Mesendoderm (in vitro differentiated cells): ENCODE results near the gene MAD2L1.

Experiments used
- DNase-seq: peaks from one replicate; pipeline ENCODE4 v3.0.0; 2013
- H2AK5ac ChIP-seq: 2 replicates; pipeline ENCODE4 v1.6.1; 2013; ENCODE audit warnings: low read length, inconsistent platforms
- H2BK120ac ChIP-seq: 2 replicates; pipeline ENCODE4 v1.6.1; 2013; ENCODE audit warnings: low read depth, mild to moderate bottlenecking, low read length, moderate library complexity, mixed read lengths
- H2BK15ac ChIP-seq: replicated peaks from 2 replicates; pipeline ENCODE4 v1.6.1; 2013; ENCODE audit warnings: low read depth, mild to moderate bottlenecking, moderate library complexity
- H2BK5ac ChIP-seq: 2 replicates; pipeline ENCODE4 v1.6.1; 2013; ENCODE audit warnings: low read length, inconsistent platforms
- H3K18ac ChIP-seq: 2 replicates; pipeline ENCODE4 v1.6.1; 2013; ENCODE audit warnings: mild to moderate bottlenecking, low read length, mixed read lengths
- H3K23ac ChIP-seq: one replicate; pipeline ENCODE4 v1.6.1; 2013; ENCODE audit warnings: low read length
- H3K27ac ChIP-seq: 2 replicates; pipeline ENCODE4 v1.5.1; 2013; ENCODE audit warnings: low read depth, mild to moderate bottlenecking, inconsistent platforms, low read length, moderate library complexity
- H3K27me3 ChIP-seq: 2 replicates; pipeline ENCODE4 v1.6.1; 2013; ENCODE audit warnings: low read length, control low read depth, mild to moderate bottlenecking, inconsistent platforms; ENCODE audit not compliant: insufficient read depth, poor library complexity
- H3K36me3 ChIP-seq: 2 replicates; pipeline ENCODE4 v1.6.1; 2013; ENCODE audit warnings: low read length, inconsistent platforms; ENCODE audit not compliant: control insufficient read depth, insufficient read depth
- H3K4ac ChIP-seq: one replicate; pipeline ENCODE4 v1.6.1; 2013; ENCODE audit warnings: low read depth, mild to moderate bottlenecking, low read length, moderate library complexity
- H3K4me1 ChIP-seq: 2 replicates; pipeline ENCODE4 v1.6.1; 2013; ENCODE audit warnings: low read depth, low read length, inconsistent platforms; ENCODE audit not compliant: control insufficient read depth
- H3K4me2 ChIP-seq: 2 replicates; pipeline ENCODE4 v1.6.1; 2013; ENCODE audit warnings: low read length
- H3K4me3 ChIP-seq: 2 replicates; pipeline ENCODE4 v1.5.1; 2013; ENCODE audit warnings: mild to moderate bottlenecking, low read length
- H3K56ac ChIP-seq: one replicate; pipeline ENCODE4 v1.6.1; 2013; ENCODE audit warnings: low read length
- H3K79me1 ChIP-seq: 2 replicates; pipeline ENCODE4 v1.6.1; 2013; ENCODE audit warnings: low read length, inconsistent platforms
- H3K79me2 ChIP-seq: 2 replicates; pipeline ENCODE4 v1.6.1; 2013; ENCODE audit warnings: mild to moderate bottlenecking, low read length; ENCODE audit not compliant: control insufficient read depth, insufficient read depth
- H3K9ac ChIP-seq: 2 replicates; pipeline ENCODE4 v1.6.1; 2013; ENCODE audit warnings: low read length, inconsistent platforms
- H4K5ac ChIP-seq: one replicate; pipeline ENCODE4 v1.6.1; 2013; ENCODE audit warnings: low read length
- H4K8ac ChIP-seq: one replicate; pipeline ENCODE4 v1.6.1; 2013; ENCODE audit warnings: low read depth, mild to moderate bottlenecking, control low read depth, low read length, moderate library complexity
- WGBS: extraction: QIAGEN DNeasy Blood & Tissue Kit; methylation state at CpG from one replicate; pipeline ENCODE4 v1.1.7; 2013; ENCODE audit warnings: low lambda C conversion rate, missing lambda C conversion rate; ENCODE audit not compliant: insufficient coverage; ENCODE audit errors: extremely low coverage; 5-methylcytosine and 5-hydroxymethylcytosine counted together

MAD2L1 gene

DNA sequence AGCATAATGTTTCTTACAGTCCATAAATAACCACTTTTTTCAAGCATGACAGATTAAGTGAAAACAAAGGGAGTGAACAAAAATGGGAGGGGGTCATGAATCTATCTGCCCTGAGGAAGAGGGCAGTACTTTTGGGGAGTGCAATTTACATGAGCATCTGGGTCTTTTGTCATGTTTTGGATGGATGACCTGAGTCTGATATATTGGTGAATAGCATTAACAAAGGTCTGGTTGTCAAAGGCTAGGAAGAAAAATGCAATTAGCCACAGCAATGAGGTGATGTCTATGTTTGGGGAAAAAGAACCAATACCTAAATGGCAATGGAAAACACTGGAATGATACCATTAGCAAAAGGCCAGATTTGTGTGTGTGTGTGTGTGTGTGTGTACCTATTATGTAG, 15.1 kb upstream of the MAD2L1 start:
- Histone ChIP-seq H3K4me2 (no peak overlapping the region), H3K23ac (no peak overlapping the region), H3K4me3 (no peak overlapping the region), H3K36me3 (no peaks in the 10 kb centered on the region), H4K5ac (no peak overlapping the region), H3K56ac (no peak overlapping the region), H3K9ac (no peak overlapping the region), H3K4ac (no peak overlapping the region), H2BK5ac (no peak overlapping the region), H3K79me1 (no peaks in the 10 kb centered on the region), H4K8ac (no peak overlapping the region), H3K27ac (no peak overlapping the region), H2BK15ac (no peak overlapping the region), H2BK120ac (no peak overlapping the region), H3K79me2 (no peaks in the 10 kb centered on the region), H3K18ac (no peak overlapping the region), H2AK5ac (no peak overlapping the region), H3K4me1 (no peaks in the 10 kb centered on the region), H3K27me3 (no peaks in the 10 kb centered on the region)
- no peak for DNase-seq

DNA sequence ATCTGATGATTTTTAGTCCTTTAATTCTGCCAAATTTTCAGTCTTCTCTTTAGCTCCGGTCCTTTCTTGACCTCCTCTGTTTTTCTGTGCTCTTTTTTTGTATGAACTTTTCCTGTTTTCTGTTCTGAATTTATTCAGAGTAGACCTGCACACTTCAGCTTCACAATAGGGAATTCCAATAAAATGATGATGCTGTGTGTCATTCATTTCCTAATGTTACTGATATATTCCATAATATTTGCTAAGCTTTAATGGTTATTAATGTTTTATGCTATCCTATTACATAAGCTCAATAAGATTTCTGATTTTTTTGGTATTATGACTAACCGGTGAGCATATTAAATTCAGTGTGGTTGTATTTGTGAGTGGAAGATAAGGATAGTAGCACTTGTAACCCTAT, 13.9 kb upstream of the MAD2L1 start:
- Histone ChIP-seq H2BK15ac (no peak overlapping the region), H3K9ac (no peak overlapping the region), H3K4me3 (no peak overlapping the region), H3K56ac (no peak overlapping the region), H2BK5ac (no peak overlapping the region), H3K18ac (no peak overlapping the region), H4K5ac (no peak overlapping the region), H4K8ac (no peak overlapping the region), H3K79me1 (no peaks in the 10 kb centered on the region), H3K4me2 (no peak overlapping the region), H3K79me2 (no peaks in the 10 kb centered on the region), H3K4ac (no peak overlapping the region), H2AK5ac (no peak overlapping the region), H3K23ac (no peak overlapping the region), H3K36me3 (no peaks in the 10 kb centered on the region), H3K4me1 (no peaks in the 10 kb centered on the region), H2BK120ac (no peak overlapping the region), H3K27me3 (no peaks in the 10 kb centered on the region), H3K27ac (no peak overlapping the region)
- DNase-seq, result no peak
- WGBS, result no CpG with 5 or more reads among the region's 2 CpGs

DNA sequence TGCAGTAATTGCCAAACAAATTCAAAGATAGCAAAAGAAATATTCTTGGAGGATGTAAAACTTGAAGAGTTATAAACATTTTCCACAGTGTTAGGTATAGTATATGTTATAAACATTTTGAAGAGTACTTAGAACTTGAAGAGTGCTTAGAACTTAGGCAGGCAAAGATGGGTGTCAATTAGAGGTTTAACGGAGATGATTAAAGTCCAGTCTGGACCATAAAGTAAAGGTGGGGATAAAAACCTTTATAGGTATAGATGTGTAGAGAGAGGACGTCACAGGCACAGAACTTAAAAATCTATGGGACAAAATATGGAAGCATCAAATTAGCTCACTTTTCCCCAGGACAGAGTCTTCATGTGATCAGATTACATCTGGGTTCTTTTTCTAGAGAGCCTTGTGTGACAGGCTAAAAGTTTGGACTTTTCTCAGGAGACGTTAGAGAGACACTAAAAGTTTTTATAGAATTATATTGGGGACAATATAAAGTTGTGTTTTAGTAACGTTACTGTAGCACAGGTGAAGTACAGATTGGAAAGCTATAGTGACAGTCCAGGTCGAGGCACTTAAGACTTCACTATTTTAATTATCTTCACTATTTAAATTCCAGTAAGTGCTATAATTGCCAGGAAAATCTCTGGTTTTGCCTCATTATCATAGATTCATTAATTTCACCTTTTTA, 13.3 kb upstream of the MAD2L1 start:
- H3K4ac ChIP-seq, result no peak overlapping the region
- H4K8ac ChIP-seq, result no peak overlapping the region
- H4K5ac ChIP-seq, result no peak overlapping the region
- H3K23ac ChIP-seq, result no peak overlapping the region
- DNase-seq, result no peak
- no peak overlapping the region for H2BK15ac ChIP-seq
- H3K4me2 ChIP-seq, result no peak overlapping the region
- H3K4me1 ChIP-seq, result no peaks in the 10 kb centered on the region
- H3K27ac ChIP-seq, result no peak overlapping the region
- H2BK5ac ChIP-seq, result no peak overlapping the region
- H3K18ac ChIP-seq, result no peak overlapping the region
- no peak overlapping the region for H3K4me3 ChIP-seq
- no peaks in the 10 kb centered on the region for H3K79me1 ChIP-seq
- no peak overlapping the region for H2BK120ac ChIP-seq
- no peaks in the 10 kb centered on the region for H3K27me3 ChIP-seq
- 100% methylated on average over 1 of the region's 5 CpGs for WGBS
- H3K9ac ChIP-seq, result no peak overlapping the region
- no peak overlapping the region for H3K56ac ChIP-seq
- no peaks in the 10 kb centered on the region for H3K79me2 ChIP-seq
- no peaks in the 10 kb centered on the region for H3K36me3 ChIP-seq
- H2AK5ac ChIP-seq, result no peak overlapping the region

DNA sequence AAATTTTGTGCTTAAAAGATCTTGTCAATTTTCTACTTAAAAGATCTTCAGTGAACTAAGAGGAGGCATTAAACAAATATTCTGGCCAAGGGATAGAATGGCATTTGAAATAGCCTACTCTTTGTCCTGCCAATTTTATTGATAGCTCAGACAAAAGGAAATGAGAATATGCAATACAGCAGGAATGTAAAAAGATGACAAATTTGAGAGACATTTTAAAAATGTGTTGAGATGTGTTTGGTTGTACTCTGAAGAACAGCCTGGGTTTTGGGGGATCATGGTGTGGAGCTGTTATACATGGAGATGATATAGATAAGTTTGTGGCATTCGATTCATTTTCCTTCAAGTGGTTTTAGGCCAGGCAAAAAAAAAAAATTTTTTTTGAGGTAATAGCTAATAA, 11.6 kb upstream of the MAD2L1 start:
- no peaks in the 10 kb centered on the region for H3K79me2 ChIP-seq
- no peaks in the 10 kb centered on the region for H3K79me1 ChIP-seq
- no peak overlapping the region for H3K56ac ChIP-seq

DNA sequence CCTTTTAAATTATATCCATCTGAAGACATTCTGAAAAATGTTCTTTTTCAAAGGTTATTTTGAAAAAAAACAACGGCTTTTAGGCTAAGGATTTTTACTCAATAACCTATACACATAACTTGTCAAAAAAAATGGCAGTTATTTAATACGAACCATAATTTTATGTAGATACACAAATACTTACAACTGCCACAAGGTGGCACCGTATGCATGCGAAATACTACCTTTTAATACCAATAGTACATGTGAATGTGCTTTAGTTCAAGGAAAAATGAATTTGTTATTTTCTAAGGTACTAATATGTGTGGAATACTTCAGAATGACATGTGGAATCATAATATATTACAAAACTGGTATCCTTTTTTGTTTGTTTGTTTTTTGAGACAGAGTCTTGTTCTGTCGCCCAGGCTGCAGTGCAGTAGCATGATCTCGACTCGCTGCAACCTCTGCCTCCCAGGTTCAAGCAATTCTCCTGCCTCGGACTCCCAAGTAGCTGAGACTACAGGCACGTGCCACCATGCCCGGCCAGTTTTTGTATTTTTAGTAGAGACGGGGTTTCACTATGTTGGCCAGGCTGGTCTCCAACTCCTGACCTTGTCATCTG, 4.6 kb upstream of the MAD2L1 start:
- H3K27ac ChIP-seq, result no peak overlapping the region
- no peak overlapping the region for H3K4me3 ChIP-seq
- H3K9ac ChIP-seq, result no peak overlapping the region
- H2BK15ac ChIP-seq, result no peak overlapping the region
- no peaks in the 10 kb centered on the region for H3K27me3 ChIP-seq
- H3K23ac ChIP-seq, result no peak overlapping the region
- no peak overlapping the region for H2BK120ac ChIP-seq
- H3K79me2 ChIP-seq, result peaks cover under 1% of the 10 kb centered on the region
- H2BK5ac ChIP-seq, result no peak overlapping the region
- no peak overlapping the region for H3K4ac ChIP-seq
- no peak overlapping the region for H4K8ac ChIP-seq
- no peaks in the 10 kb centered on the region for H3K79me1 ChIP-seq
- no CpG with 5 or more reads among the region's 11 CpGs for WGBS
- H3K36me3 ChIP-seq, result no peaks in the 10 kb centered on the region
- H4K5ac ChIP-seq, result no peak overlapping the region
- H3K4me2 ChIP-seq, result no peak overlapping the region
- H3K18ac ChIP-seq, result no peak overlapping the region
- peak; percentile 50 for DNase-seq
- H3K56ac ChIP-seq, result no peak overlapping the region
- H2AK5ac ChIP-seq, result no peak overlapping the region
- peaks cover 5% of the 10 kb centered on the region for H3K4me1 ChIP-seq

More for the DNA sequence above, 11.6 kb upstream of the MAD2L1 start:
- no peak overlapping the region for H3K9ac ChIP-seq
- no peak overlapping the region for H2BK15ac ChIP-seq
- no peaks in the 10 kb centered on the region for H3K36me3 ChIP-seq
- no CpG with 5 or more reads among the region's 1 CpG for WGBS
- no peak overlapping the region for H4K8ac ChIP-seq
- H2BK5ac ChIP-seq, result no peak overlapping the region
- H4K5ac ChIP-seq, result no peak overlapping the region
- H2AK5ac ChIP-seq, result no peak overlapping the region
- H2BK120ac ChIP-seq, result no peak overlapping the region
- no peak overlapping the region for H3K4ac ChIP-seq
- no peaks in the 10 kb centered on the region for H3K27me3 ChIP-seq
- no peak for DNase-seq
- H3K27ac ChIP-seq, result no peak overlapping the region
- H3K18ac ChIP-seq, result no peak overlapping the region
- no peak overlapping the region for H3K23ac ChIP-seq
- no peaks in the 10 kb centered on the region for H3K4me1 ChIP-seq
- H3K4me2 ChIP-seq, result no peak overlapping the region
- H3K4me3 ChIP-seq, result no peak overlapping the region

DNA sequence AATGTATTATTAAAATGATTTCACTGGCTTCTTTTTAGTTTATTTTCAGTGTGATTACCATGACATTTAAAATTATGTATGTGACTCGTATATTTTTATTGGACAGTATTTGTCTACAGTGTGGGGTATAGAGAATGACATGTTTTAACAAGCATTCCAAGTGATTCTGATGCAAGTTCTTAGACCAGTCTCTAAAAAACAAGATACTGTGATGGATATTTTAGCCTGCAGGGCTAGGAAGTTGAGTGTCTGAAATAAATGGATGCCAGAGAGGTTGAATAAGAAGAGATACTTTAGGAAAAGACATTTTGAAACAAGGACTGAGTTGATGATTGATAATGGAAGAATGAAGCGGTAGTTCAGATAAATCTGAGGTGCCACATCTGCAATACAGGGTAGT, 3.5 kb upstream of the MAD2L1 start:
- no CpG with 5 or more reads among the region's 2 CpGs for WGBS
- no peak overlapping the region for H2BK120ac ChIP-seq

More for the DNA sequence above, 3.5 kb upstream of the MAD2L1 start:
- Histone ChIP-seq H3K23ac (no peak overlapping the region), H2AK5ac (no peak overlapping the region), H3K79me2 (peaks cover 12% of the 10 kb centered on the region), H3K18ac (no peak overlapping the region), H3K4me2 (no peak overlapping the region), H3K56ac (no peak overlapping the region), H3K4ac (no peak overlapping the region), H3K27ac (no peak overlapping the region), H3K27me3 (no peaks in the 10 kb centered on the region), H3K79me1 (peaks cover 1% of the 10 kb centered on the region), H3K9ac (no peak overlapping the region), H2BK5ac (no peak overlapping the region), H3K4me3 (no peak overlapping the region), H2BK15ac (no peak overlapping the region), H4K8ac (no peak overlapping the region), H4K5ac (no peak overlapping the region), H3K36me3 (no peaks in the 10 kb centered on the region), H3K4me1 (peaks cover 5% of the 10 kb centered on the region)
- DNase-seq, result no peak
